HCT116 (cell line): ENCODE data around the gene CCNYL1. TPM values are rescaled to one million over a fixed set of nuclear protein-coding genes. Genes with fewer than 3 reads are reported as not detected.
A peak's percentile ranks its signal among the peaks of the same experiment; 100 is the strongest.

Experiments
- ATAC-seq: fragments of 200-7000 bp; cut with Tn5 transposase; 2 replicates; pipeline ENCODE4 v1.9.1; 2020; ENCODE audit warnings: mild to moderate bottlenecking, moderate library complexity
- BruUV-seq: library from RNA; stranded (reverse); fragments of 400-500 nt; replicated peaks from 2 replicates; lab custom pipeline; 2021; lab: Mats Ljungman, UMichigan
- CTCF ChIA-PET: fragments of 300-600 bp; sonication (Branson Sonifier 250); formaldehyde crosslinking; loops from one replicate; lab custom pipeline; 2021; ENCODE audit warnings: antibody characterized with exemption; lab: Charles Lee
- POLR2A ChIA-PET: fragments of 300-600, 350-600 bp; sonication (Branson Sonifier 250); formaldehyde crosslinking; loops from one replicate; lab custom pipeline; 2021; ENCODE audit warnings: antibody characterized with exemption; lab: Charles Lee
- RAD21 ChIA-PET, 2 experiments: fragments of 300-600 bp; sonication (Branson Sonifier 250); formaldehyde crosslinking; loops; one replicate each; lab custom pipeline; 2023; ENCODE audit warnings: low total read pairs in 2 of 2; ENCODE audit not compliant: uncharacterized antibody in 2 of 2, unreplicated experiment in 2 of 2, low non-redundant PET in 1 of 2; lab: Charles Lee
- DNase-seq: peaks from one replicate; pipeline ENCODE4 v3.0.0-alpha.2; 2010; ENCODE audit warnings: low read depth, low spot score
- H2AFZ ChIP-seq: fragments of 200-600 bp; shearing (Covaris generic), sonication (generic); 2 replicates; pipeline ENCODE4 v1.6.1; 2017; ENCODE audit warnings: low read depth, mixed run types, mixed read lengths, antibody characterized with exemption, low read length; ENCODE audit not compliant: poor library complexity, severe bottlenecking
- H3K27ac ChIP-seq: 2 replicates; pipeline ENCODE4 v1.5.1; 2012; ENCODE audit warnings: low read depth, low read length
- H3K27me3 ChIP-seq: fragments of 200-600 bp; sonication (generic); 2 replicates; pipeline ENCODE4 v1.6.1; 2016; ENCODE audit warnings: mixed run types, low read length, mixed read lengths; ENCODE audit not compliant: insufficient read depth
- H3K36me3 ChIP-seq, 2 experiments: fragments of 200-500 bp in 1 of 2; fragments of 200-600 bp in 1 of 2; sonication (Bioruptor generic) in 1 of 2; sonication (generic) in 1 of 2; 2 replicates each; pipeline versions ENCODE4 v1.5.1 to v1.6.1; 2014 to 2016; ENCODE audit warnings: low read length in 2 of 2, inconsistent platforms in 1 of 2, mixed read lengths in 1 of 2, mixed run types in 1 of 2; ENCODE audit not compliant: insufficient read depth in 2 of 2, control insufficient read depth in 1 of 2
- H3K4me1 ChIP-seq, 2 experiments: fragments of 200-600 bp in 1 of 2; sonication (generic) in 1 of 2; 2 replicates each; pipeline versions ENCODE4 v1.5.1 to v1.6.1; 2012 to 2017; ENCODE audit warnings: low read length in 2 of 2, inconsistent platforms in 1 of 2, mild to moderate bottlenecking in 1 of 2, mixed read lengths in 1 of 2, mixed run types in 1 of 2, moderate library complexity in 1 of 2; ENCODE audit not compliant: insufficient read depth in 2 of 2, control insufficient read depth in 1 of 2
- H3K4me2 ChIP-seq: fragments of 200-600 bp; sonication (generic); 2 replicates; pipeline ENCODE4 v1.6.1; 2017; ENCODE audit warnings: mixed run types, low read length, mixed read lengths
- H3K4me3 ChIP-seq, 2 experiments: fragments of 200-600 bp in 1 of 2; sonication (generic) in 1 of 2; replicated peaks in 1 of 2; 2 replicates each; pipeline ENCODE4 v1.5.1; 2011 to 2016; ENCODE audit warnings: low read length in 2 of 2, control low read depth in 1 of 2, low read depth in 1 of 2, mild to moderate bottlenecking in 1 of 2, mixed read lengths in 1 of 2, mixed run types in 1 of 2
- H3K79me2 ChIP-seq: fragments of 200-600 bp; sonication (generic); 2 replicates; pipeline ENCODE4 v1.6.1; 2017; ENCODE audit warnings: mild to moderate bottlenecking, mixed run types, low read length, moderate library complexity, mixed read lengths; ENCODE audit not compliant: insufficient read depth
- H3K9ac ChIP-seq: fragments of 200-600 bp; sonication (generic); 2 replicates; pipeline ENCODE4 v1.6.1; 2016; ENCODE audit warnings: low read length, mixed read lengths
- H3K9me2 ChIP-seq: fragments of 200-600 bp; sonication (generic), shearing (Covaris generic); 2 replicates; pipeline ENCODE4 v1.6.1; 2017; ENCODE audit warnings: mixed run types, mild to moderate bottlenecking, moderate library complexity; ENCODE audit not compliant: insufficient read depth
- H3K9me3 ChIP-seq, 2 experiments: fragments of 200-500 bp in 1 of 2; fragments of 200-600 bp in 1 of 2; sonication (Bioruptor generic) in 1 of 2; sonication (generic) in 1 of 2; 2 replicates each; pipeline ENCODE4 v1.6.1; 2014 to 2017; ENCODE audit warnings: low read length in 2 of 2, mixed read lengths in 2 of 2, inconsistent platforms in 1 of 2, low read depth in 1 of 2, mild to moderate bottlenecking in 1 of 2, mixed run types in 1 of 2, moderate library complexity in 1 of 2; ENCODE audit not compliant: control insufficient read depth in 1 of 2, insufficient read depth in 1 of 2
- H4K20me1 ChIP-seq: fragments of 200-600 bp; sonication (generic), shearing (Covaris generic); 2 replicates; pipeline ENCODE4 v1.6.1; 2017; ENCODE audit warnings: mixed run types, mild to moderate bottlenecking, moderate library complexity; ENCODE audit not compliant: insufficient read depth
- CBX3 ChIP-seq: IDR thresholded peaks from 2 replicates; pipeline ENCODE4 v1.6.1; 2012; ENCODE audit warnings: low read depth
- EGR1 ChIP-seq: IDR thresholded peaks from 2 replicates; pipeline ENCODE4 v1.6.1; 2012; ENCODE audit warnings: low read depth
- ELF1 ChIP-seq: IDR thresholded peaks from 2 replicates; pipeline ENCODE4 v1.6.1; 2012; ENCODE audit warnings: low read depth, borderline replicate concordance
- EZH2phosphoT487 ChIP-seq: fragments of 200-600 bp; IDR thresholded peaks from 2 replicates; pipeline ENCODE4 v1.6.1; 2018; ENCODE audit warnings: antibody characterized with exemption, borderline replicate concordance
- FOSL1 ChIP-seq: IDR thresholded peaks from 2 replicates; pipeline ENCODE4 v1.6.1; 2012; ENCODE audit warnings: low read depth
- SRF ChIP-seq: IDR thresholded peaks from 2 replicates; pipeline ENCODE4 v1.6.1; 2012; ENCODE audit warnings: low read depth
- ZBTB33 ChIP-seq: IDR thresholded peaks from 2 replicates; pipeline ENCODE4 v1.6.1; 2011; ENCODE audit warnings: mild to moderate bottlenecking, low read length, moderate library complexity; ENCODE audit not compliant: insufficient replicate concordance; ENCODE audit errors: extremely low read depth
- intact Hi-C: fragments of 100-400 bp; cut with micrococcal nuclease; formaldehyde crosslinking; loops from 2 replicates; pipeline ENCODE4 v1.10.0; 2022
- total RNA-seq: library from RNA; stranded (reverse); gene quantifications from one replicate; pipeline ENCODE4 v1.2.1, GENCODE V29; 2021; ENCODE audit not compliant: unreplicated experiment
- TF ChIP-seq, protein P1 (sequence below): IDR thresholded peaks from 2 replicates; pipeline ENCODE4 v1.6.1; 2012
- TF ChIP-seq, protein P2 (sequence below): IDR thresholded peaks from 2 replicates; pipeline ENCODE4 v1.6.1; 2012
- TF ChIP-seq, protein P3 (sequence below), 3 experiments: fragments of 200-600 bp in 1 of 3; sonication (generic) in 1 of 3; IDR thresholded peaks in 2 of 3; conservative IDR thresholded peaks in 1 of 3; 2 replicates each; pipeline ENCODE4 v1.5.1; 2012 to 2017; ENCODE audit warnings: low read depth in 2 of 3, low read length in 2 of 3, antibody characterized with exemption in 1 of 3, borderline replicate concordance in 1 of 3, control low read depth in 1 of 3, mild to moderate bottlenecking in 1 of 3, mixed read lengths in 1 of 3, mixed run types in 1 of 3, moderate library complexity in 1 of 3; ENCODE audit not compliant: insufficient read depth in 1 of 3

The CCNYL1 gene
- total RNA-seq, 1 experiment from 2014 or later = 14.9 TPM

GRCh38 chr2:207766041-207766551, 54.7 kb downstream of the CCNYL1 start:
- BruUV-seq = TSS peak; percentile 48
- H3K4me3 ChIP-seq = no peak overlapping the region
- CTCF ChIA-PET = interaction anchor here (1.0 to 1.1 kb wide), 3 partner anchors 15 to 274 kb away, joined by 3 read pairs; no protein-coding TSS in a partner anchor

DNA sequence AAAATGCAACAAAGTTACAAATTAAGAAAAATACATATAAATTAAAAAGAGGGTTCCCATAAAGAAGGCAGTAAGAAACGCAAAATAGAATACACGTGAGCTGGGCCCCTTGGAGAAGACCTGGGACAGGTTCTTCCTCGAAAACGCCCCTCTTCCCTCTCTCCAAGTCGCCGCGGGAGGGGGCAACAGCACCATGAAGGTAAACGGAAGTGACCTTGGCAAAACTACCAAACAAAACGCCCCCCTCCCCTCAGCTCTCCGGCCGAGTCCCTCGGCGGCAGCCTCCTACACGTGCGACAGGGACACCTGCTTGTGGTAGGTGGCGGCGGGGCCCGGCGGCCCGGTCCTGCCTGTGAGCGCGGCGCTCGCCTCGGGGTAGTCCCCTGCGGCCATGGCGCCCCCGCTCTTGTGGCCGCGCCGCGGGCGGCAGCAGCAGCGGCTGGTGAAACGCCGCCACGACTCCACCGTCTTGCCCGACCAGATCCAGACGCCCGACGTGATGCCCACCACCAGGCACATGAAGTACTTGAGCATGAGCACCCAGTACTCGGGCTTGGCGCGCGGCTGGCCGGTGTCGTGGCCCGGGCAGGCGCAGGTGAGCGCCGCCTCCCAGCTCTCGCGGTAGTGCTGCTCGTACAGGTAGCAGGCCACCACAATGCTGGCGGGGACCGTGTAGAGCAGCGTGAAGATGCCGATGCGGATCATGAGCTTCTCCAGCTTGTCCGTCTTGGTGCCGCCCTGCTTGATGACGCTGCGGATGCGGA, 55.4 kb downstream of the CCNYL1 start:
- POLR2A ChIA-PET = no interaction called here
- Histone ChIP-seq H3K27me3 (no peaks in the 10 kb centered on the region), H3K9ac (no peak overlapping the region), H3K9me3 (no peaks in the 10 kb centered on the region), H3K4me1 (peaks cover 4 to 16% of the 10 kb centered on the region in 2 experiments; a peak in 3 of 4 replicates), H3K4me2 (no peak overlapping the region), H4K20me1 (no peaks in the 10 kb centered on the region), H3K4me3 (no peak overlapping the region), H3K27ac (no peak overlapping the region), H3K9me2 (no peaks in the 10 kb centered on the region), H3K79me2 (peaks cover 12% of the 10 kb centered on the region; the same call in 1 of the 2 replicates), H3K36me3 (peaks cover 0 to 7% of the 10 kb centered on the region in 2 experiments; a peak in 2 of 4 replicates), H2AFZ (no peak overlapping the region)
- no peak for DNase-seq
- CTCF ChIA-PET = interaction anchor here (1.0 to 1.1 kb wide), 2 partner anchors 16 to 206 kb away, joined by 3 read pairs; no protein-coding TSS in a partner anchor
- BruUV-seq = no TSS peak
- RAD21 ChIA-PET = no interaction called here
- ATAC-seq = no peak
- intact Hi-C loops = no loop called here
- no peak for TF ChIP-seq ZBTB33
- TF ChIP-seq, protein P1, sequence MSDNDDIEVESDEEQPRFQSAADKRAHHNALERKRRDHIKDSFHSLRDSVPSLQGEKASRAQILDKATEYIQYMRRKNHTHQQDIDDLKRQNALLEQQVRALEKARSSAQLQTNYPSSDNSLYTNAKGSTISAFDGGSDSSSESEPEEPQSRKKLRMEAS = no peak
- TF ChIP-seq, protein P2, sequence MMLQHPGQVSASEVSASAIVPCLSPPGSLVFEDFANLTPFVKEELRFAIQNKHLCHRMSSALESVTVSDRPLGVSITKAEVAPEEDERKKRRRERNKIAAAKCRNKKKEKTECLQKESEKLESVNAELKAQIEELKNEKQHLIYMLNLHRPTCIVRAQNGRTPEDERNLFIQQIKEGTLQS = no peak
- TF ChIP-seq, protein P3, sequence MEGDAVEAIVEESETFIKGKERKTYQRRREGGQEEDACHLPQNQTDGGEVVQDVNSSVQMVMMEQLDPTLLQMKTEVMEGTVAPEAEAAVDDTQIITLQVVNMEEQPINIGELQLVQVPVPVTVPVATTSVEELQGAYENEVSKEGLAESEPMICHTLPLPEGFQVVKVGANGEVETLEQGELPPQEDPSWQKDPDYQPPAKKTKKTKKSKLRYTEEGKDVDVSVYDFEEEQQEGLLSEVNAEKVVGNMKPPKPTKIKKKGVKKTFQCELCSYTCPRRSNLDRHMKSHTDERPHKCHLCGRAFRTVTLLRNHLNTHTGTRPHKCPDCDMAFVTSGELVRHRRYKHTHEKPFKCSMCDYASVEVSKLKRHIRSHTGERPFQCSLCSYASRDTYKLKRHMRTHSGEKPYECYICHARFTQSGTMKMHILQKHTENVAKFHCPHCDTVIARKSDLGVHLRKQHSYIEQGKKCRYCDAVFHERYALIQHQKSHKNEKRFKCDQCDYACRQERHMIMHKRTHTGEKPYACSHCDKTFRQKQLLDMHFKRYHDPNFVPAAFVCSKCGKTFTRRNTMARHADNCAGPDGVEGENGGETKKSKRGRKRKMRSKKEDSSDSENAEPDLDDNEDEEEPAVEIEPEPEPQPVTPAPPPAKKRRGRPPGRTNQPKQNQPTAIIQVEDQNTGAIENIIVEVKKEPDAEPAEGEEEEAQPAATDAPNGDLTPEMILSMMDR (IDR thresholded peaks at IDR 0.05 in 2 of 3, conservative IDR thresholded peaks at IDR 0.05 in 1 of 3; ENCODE audit: borderline replicate concordance in 1 of 3, insufficient read depth in 1 of 3, low read depth in 2 of 3, low read length in 2 of 3) = no peak
- no peak for TF ChIP-seq FOSL1
- no peak for TF ChIP-seq EZH2phosphoT487
- TF ChIP-seq ELF1 = no peak
- TF ChIP-seq, all 23 proteins: peak for 0

More at GRCh38 chr2:207766041-207766551, 54.7 kb downstream of the CCNYL1 start:
- H3K36me3 ChIP-seq = peaks cover 0 to 7% of the 10 kb centered on the region in 2 experiments; a peak in 2 of 4 replicates
- ChIA-PET RAD21 (no interaction called here), POLR2A (no interaction called here)
- no peaks in the 10 kb centered on the region for H3K9me2 ChIP-seq
- DNase-seq (no peak), ATAC-seq (no peak)
- TF ChIP-seq, protein P1 = no peak
- TF ChIP-seq CBX3 (no peak), EGR1 (no peak), SRF (no peak)
- TF ChIP-seq, protein P2 = no peak
- intact Hi-C loops = no loop called here
- no peak overlapping the region for H3K27ac ChIP-seq
- peaks cover 4 to 16% of the 10 kb centered on the region in 2 experiments; a peak in 3 of 4 replicates for H3K4me1 ChIP-seq
- H4K20me1 ChIP-seq = no peaks in the 10 kb centered on the region
- H3K27me3 ChIP-seq = no peaks in the 10 kb centered on the region
- H3K79me2 ChIP-seq = peaks cover 12% of the 10 kb centered on the region; the same call in 1 of the 2 replicates
- H3K4me2 ChIP-seq = no peak overlapping the region
- no peak overlapping the region for H3K9ac ChIP-seq
- H3K9me3 ChIP-seq = no peaks in the 10 kb centered on the region
- H2AFZ ChIP-seq = no peak overlapping the region
